Activated gamma-delta T cell treated with anti-CD3 and anti-CD28 coated beads, Interleukin-2, amount 50 U/mL, for 16 hours (primary cell): ENCODE results near the gene KAZN.

Source experiments
- DNase-seq: peaks from one replicate; pipeline ENCODE4 v3.0.0-alpha.2; 2020; ENCODE audit warnings: low read depth

KAZN gene

GRCh38 chr1:15008783-15009729, 410.6 kb downstream of the KAZN start:
- DNase-seq: no peak

- no peak for DNase-seq
Observed at GRCh38 chr1:15011160-15011559, 412.7 kb downstream of the KAZN start.

DNA sequence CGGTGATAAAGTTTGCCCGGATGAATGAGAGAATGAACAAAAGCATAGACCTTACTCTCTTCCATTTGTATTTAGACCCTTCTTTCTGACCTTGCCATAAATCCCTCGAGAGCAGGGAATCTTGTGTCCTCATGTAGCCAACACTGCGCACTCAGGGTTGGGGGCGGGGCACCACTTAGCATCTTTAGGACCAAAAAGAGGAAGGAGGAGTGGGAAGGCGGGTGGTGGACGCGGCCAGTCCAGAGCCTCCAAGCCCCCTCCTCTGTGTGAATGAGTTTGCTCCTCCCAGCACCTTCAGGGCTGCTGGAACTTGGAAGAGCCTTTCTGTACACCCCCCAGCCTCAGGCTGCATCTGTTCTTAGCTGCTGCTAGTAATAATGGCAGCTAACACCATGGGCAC, 413.2 kb downstream of the KAZN start:
- DNase-seq: no peak

- no peak for DNase-seq
Observed at GRCh38 chr1:15012822-15013221, 414.3 kb downstream of the KAZN start.

GRCh38 chr1:15013767-15014166, 415.3 kb downstream of the KAZN start:
- no peak for DNase-seq

- DNase-seq: no peak
Observed at GRCh38 chr1:15014516-15014915, 416.0 kb downstream of the KAZN start.

GRCh38 chr1:15016001-15016400, 417.5 kb downstream of the KAZN start:
- DNase-seq: no peak

GRCh38 chr1:15016526-15016925, 418.0 kb downstream of the KAZN start:
- DNase-seq: no peak

DNA sequence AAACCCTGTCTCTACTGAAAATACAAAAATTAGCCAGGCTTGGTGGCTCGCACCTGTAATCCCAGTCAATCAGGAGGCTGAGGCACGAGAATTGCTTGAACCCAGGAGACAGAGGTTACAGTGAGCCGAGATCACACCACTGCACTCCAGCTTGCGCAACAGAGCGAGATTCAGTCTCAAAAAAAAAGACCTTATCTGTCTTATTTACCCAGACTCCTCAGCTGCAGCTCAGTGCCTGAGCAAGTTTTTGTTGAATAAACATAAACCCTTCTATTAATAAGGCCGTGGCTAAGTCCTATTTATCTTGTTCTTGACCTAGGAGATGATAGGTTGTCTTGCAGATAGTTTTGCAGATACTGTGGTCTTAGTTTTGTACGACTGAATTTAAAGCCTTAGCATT, 418.6 kb downstream of the KAZN start:
- no peak for DNase-seq

GRCh38 chr1:15018767-15019166, 420.3 kb downstream of the KAZN start:
- DNase-seq: no peak

GRCh38 chr1:15020943-15021745, 422.7 kb downstream of the KAZN start:
- DNase-seq: no peak

DNA sequence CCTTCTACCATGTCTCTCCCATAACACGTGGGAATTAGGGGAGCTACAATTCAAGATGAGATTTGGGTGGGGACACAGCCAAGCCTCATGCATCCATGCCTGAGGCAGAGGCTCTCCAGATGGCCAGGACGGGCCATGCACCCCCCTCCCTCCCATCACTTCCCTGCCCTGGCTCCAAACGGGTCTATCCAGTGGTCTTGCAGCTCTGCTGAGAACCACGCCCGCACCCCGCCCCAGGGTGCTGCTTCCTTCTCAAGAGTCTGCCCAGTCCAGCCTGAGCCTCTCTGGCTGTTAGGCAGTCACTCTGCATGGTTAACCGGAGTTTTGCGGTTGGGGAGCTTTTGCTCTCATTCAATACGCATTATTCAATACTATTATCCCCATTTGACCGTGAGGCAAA, 423.6 kb downstream of the KAZN start:
- no peak for DNase-seq

DNA sequence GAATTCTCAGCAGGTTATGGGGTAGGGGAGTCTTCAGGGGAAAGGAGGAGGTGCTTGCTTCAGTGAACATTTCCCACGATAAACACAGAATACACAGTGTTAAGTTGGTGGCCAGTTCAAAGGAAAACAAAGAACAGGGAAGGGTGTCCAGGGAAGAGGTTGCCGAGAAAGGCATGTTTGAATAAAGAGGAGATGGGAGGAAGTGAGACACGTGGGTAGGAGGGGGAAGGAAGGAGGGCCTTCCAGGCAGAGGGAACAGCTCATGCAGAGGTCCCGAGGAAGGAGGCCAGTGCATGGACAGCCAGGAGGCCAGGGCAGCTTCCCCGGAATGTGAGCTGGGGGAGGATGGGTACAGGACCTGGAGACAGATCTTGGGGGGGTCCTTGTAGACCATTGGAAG, 424.7 kb downstream of the KAZN start:
- DNase-seq: no peak

DNA sequence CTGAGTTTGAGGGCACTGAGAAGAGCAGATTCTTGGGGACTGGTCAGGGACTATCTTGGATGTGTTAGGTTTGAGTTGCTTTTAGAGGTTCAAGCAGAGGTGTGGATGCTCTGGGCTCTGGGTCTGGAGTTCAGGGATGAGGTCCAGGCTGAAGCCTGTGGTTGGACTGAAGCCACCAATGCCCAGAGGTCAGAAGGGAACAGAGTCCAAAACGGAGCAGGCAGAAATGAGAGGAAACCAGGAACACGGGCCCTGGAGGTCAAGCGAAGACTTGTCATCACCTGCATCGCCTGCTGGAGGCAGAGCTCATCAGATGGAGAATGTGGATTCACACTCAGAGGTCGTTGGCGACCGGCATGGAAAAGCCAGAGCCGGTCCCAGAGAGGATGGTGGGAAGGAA, 425.5 kb downstream of the KAZN start:
- DNase-seq: no peak

GRCh38 chr1:15026117-15026489, 427.6 kb downstream of the KAZN start:
- no peak for DNase-seq

GRCh38 chr1:15027515-15027986, 429.1 kb downstream of the KAZN start:
- no peak for DNase-seq

DNA sequence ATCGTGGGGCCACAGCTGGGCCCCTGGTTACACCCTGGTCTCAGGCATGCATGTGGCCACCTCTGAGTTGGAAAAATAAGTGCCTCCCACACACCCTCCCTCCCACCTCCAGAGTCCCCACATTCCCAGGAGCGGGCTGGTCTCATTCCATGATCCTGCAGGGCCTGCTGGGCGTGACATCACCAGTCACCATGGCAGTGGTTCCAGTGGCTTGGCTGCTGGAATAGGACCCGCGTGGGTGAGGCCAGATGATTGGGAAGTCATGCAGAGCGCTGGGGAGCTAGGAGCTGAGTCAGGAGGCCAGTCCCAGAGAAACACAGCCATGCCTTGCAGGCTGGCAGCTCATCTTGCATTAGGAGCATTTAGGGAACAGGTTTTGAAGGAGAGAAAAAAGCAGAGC, 429.6 kb downstream of the KAZN start:
- no peak for DNase-seq

GRCh38 chr1:15028616-15029015, 430.1 kb downstream of the KAZN start:
- DNase-seq: no peak

GRCh38 chr1:15029036-15029435, 430.6 kb downstream of the KAZN start:
- DNase-seq: no peak

- no peak for DNase-seq
Observed at GRCh38 chr1:15029786-15030185, 431.3 kb downstream of the KAZN start.

- DNase-seq: no peak
Observed at GRCh38 chr1:15031251-15031933, 432.9 kb downstream of the KAZN start.

- no peak for DNase-seq
Observed at GRCh38 chr1:15033264-15033663, 434.8 kb downstream of the KAZN start.

DNA sequence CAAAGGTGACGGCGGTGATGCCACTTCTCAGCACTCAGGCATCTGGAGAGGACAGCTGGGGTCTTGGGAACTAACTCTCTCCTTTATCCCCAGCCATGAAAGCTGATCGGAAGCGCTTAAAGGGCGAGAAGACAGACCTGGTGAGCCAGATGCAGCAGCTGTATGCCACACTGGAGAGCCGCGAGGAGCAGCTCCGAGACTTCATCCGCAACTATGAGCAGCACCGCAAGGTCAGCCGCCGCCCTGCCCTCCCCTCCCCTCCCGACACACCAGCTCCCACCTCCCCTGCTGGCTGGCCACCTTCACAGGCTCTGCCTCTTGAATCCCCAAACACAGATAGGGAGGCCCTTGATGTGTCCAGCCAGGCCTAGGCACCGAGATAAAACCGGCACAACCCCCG, 436.2 kb downstream of the KAZN start:
- DNase-seq: no peak
